Measurements from ENCODE around the gene DENND6B.

The DENND6B gene

GRCh38 chr22:50261615-50262459 is 65.0 kb downstream of the DENND6B start, which contains the start of gene MAPK12:
MAPK12 (minus strand) TSS chr22:50261683; CDS start chr22:50261509, 174 bp downstream.
- ATAC-seq: peak; percentile 43
- TF ChIP-seq, protein P1, sequence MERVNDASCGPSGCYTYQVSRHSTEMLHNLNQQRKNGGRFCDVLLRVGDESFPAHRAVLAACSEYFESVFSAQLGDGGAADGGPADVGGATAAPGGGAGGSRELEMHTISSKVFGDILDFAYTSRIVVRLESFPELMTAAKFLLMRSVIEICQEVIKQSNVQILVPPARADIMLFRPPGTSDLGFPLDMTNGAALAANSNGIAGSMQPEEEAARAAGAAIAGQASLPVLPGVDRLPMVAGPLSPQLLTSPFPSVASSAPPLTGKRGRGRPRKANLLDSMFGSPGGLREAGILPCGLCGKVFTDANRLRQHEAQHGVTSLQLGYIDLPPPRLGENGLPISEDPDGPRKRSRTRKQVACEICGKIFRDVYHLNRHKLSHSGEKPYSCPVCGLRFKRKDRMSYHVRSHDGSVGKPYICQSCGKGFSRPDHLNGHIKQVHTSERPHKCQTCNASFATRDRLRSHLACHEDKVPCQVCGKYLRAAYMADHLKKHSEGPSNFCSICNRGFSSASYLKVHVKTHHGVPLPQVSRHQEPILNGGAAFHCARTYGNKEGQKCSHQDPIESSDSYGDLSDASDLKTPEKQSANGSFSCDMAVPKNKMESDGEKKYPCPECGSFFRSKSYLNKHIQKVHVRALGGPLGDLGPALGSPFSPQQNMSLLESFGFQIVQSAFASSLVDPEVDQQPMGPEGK (CRISPR knock-in tag; IDR thresholded peaks at IDR 0.05; ENCODE audit: borderline replicate concordance): peak; percentile 97; the same call in 1 of the 2 replicates
- TF ChIP-seq ARNTL (CRISPR knock-in tag; IDR thresholded peaks at IDR 0.05; ENCODE audit: borderline replicate concordance, low read depth): no peak

- peak; percentile 68 for ATAC-seq
- no peak for TF ChIP-seq TOX (CRISPR knock-in tag; IDR thresholded peaks at IDR 0.05; ENCODE audit: borderline replicate concordance)
- TF ChIP-seq ZC3H10 (CRISPR knock-in tag; IDR thresholded peaks at IDR 0.05): no peak
- TF ChIP-seq PPARA (CRISPR knock-in tag; IDR thresholded peaks at IDR 0.05; ENCODE audit: borderline replicate concordance): no peak
- no peak for TF ChIP-seq TSHZ2 (CRISPR knock-in tag; IDR thresholded peaks at IDR 0.05)
- TF ChIP-seq POU6F1 (CRISPR knock-in tag; IDR thresholded peaks at IDR 0.05; ENCODE audit: borderline replicate concordance, low read depth): no peak
- no peak for TF ChIP-seq ESRRG (CRISPR knock-in tag; IDR thresholded peaks at IDR 0.05)
- no peak for TF ChIP-seq CREB5 (CRISPR knock-in tag; IDR thresholded peaks at IDR 0.05; ENCODE audit: low read depth)
- TF ChIP-seq ZNF70 (CRISPR knock-in tag; IDR thresholded peaks at IDR 0.05): no peak
- no peak for TF ChIP-seq OSR1 (CRISPR knock-in tag; IDR thresholded peaks at IDR 0.05)
Observed at GRCh38 chr22:50260801-50261614, 65.8 kb downstream of the DENND6B start.

GRCh38 chr22:50260434-50260800 is 66.4 kb downstream of the DENND6B start:
- ATAC-seq: peak; percentile 30
- no peak for TF ChIP-seq PPARA (CRISPR knock-in tag; IDR thresholded peaks at IDR 0.05; ENCODE audit: borderline replicate concordance)
- TF ChIP-seq POU6F1 (CRISPR knock-in tag; IDR thresholded peaks at IDR 0.05; ENCODE audit: borderline replicate concordance, low read depth): no peak
- TF ChIP-seq ZFP30 (CRISPR knock-in tag; IDR thresholded peaks at IDR 0.05): no peak
- no peak for TF ChIP-seq TSHZ2 (CRISPR knock-in tag; IDR thresholded peaks at IDR 0.05)
- TF ChIP-seq CREB5 (CRISPR knock-in tag; IDR thresholded peaks at IDR 0.05; ENCODE audit: low read depth): no peak
